Endothelial cell of umbilical vein (primary cell): Measurements from ENCODE around the gene CFAP77. TPM values are rescaled to one million over a fixed set of nuclear protein-coding genes. Genes with fewer than 3 reads are reported as not detected.

Experiments used
- BruUV-seq: library from RNA; stranded (reverse); fragments of 400-500 nt; replicated peaks from 2 replicates; lab custom pipeline; 2021; lab: Mats Ljungman, UMichigan
- CTCF ChIA-PET: fragments of 300-600, 350-600 bp; sonication (Branson Sonifier 250); formaldehyde crosslinking; loops from one replicate; lab custom pipeline; 2021; ENCODE audit warnings: antibody characterized with exemption, inconsistent platforms; lab: Charles Lee
- POLR2A ChIA-PET: fragments of 300-600, 350-600 bp; sonication (Branson Sonifier 250); formaldehyde crosslinking; loops from one replicate; lab custom pipeline; 2021; ENCODE audit warnings: antibody characterized with exemption, inconsistent platforms; lab: Charles Lee
- DNase-seq: peaks from one replicate; pipeline ENCODE4 v3.0.0-alpha.2; 2011; ENCODE audit warnings: low read depth, low spot score
- FAIRE-seq: peaks from 2 replicates; lab custom pipeline; 2011; peaks lifted over from hg19 to GRCh38; lab: Jason Lieb, UNC
- H2AFZ ChIP-seq: 2 replicates; pipeline ENCODE4 v1.6.0; 2012; ENCODE audit warnings: low read depth, low read length, control low read depth, inconsistent platforms
- H3K27ac ChIP-seq: 2 replicates; pipeline ENCODE4 v1.5.1; 2011; ENCODE audit warnings: low read depth, mild to moderate bottlenecking, control low read depth, low read length, moderate library complexity; ENCODE audit not compliant: insufficient read depth
- H3K27me3 ChIP-seq, 2 experiments: 2 replicates each; pipeline versions ENCODE4 v1.6.0 to v1.6.1; 2011; ENCODE audit warnings: low read length in 2 of 2, mixed read lengths in 1 of 2; ENCODE audit not compliant: control insufficient read depth in 2 of 2, insufficient read depth in 2 of 2
- H3K36me3 ChIP-seq, 2 experiments: 2 replicates in 1 of 2; 3 replicates in 1 of 2; pipeline ENCODE4 v1.5.1; 2011; ENCODE audit warnings: low read length in 2 of 2, mild to moderate bottlenecking in 1 of 2, moderate library complexity in 1 of 2; ENCODE audit not compliant: control insufficient read depth in 2 of 2, insufficient read depth in 2 of 2; ENCODE audit errors: extremely low read depth in 1 of 2
- H3K4me1 ChIP-seq: 3 replicates; pipeline ENCODE4 v1.5.1; 2011; ENCODE audit warnings: mild to moderate bottlenecking, low read length; ENCODE audit not compliant: control insufficient read depth, insufficient read depth; ENCODE audit errors: extremely low read depth
- H3K4me2 ChIP-seq: 2 replicates; pipeline ENCODE4 v1.6.1; 2011; ENCODE audit warnings: low read length, control low read depth, mixed read lengths; ENCODE audit not compliant: insufficient read depth
- H3K4me3 ChIP-seq, 3 experiments: fragments of 200-600 bp in 1 of 3; sonication (generic), shearing (Covaris generic) in 1 of 3; replicated peaks in 1 of 3; 2 replicates each; pipeline ENCODE4 v1.5.1; 2011 to 2016; ENCODE audit warnings: control low read depth in 3 of 3, low read length in 3 of 3, mild to moderate bottlenecking in 2 of 3, inconsistent platforms in 1 of 3, low read depth in 1 of 3, moderate library complexity in 1 of 3; ENCODE audit not compliant: insufficient read depth in 1 of 3
- H3K79me2 ChIP-seq: 2 replicates; pipeline ENCODE4 v1.6.0; 2012; ENCODE audit warnings: low read length, inconsistent platforms; ENCODE audit not compliant: control insufficient read depth, insufficient read depth
- H3K9ac ChIP-seq: replicated peaks from 2 replicates; pipeline ENCODE3; 2011; ENCODE audit warnings: low read length, control low read depth; ENCODE audit not compliant: insufficient read depth; ENCODE audit errors: extremely low read depth
- H3K9me1 ChIP-seq: replicated peaks from 3 replicates; pipeline ENCODE4 v1.6.0; 2011; ENCODE audit warnings: mild to moderate bottlenecking, low read length; ENCODE audit not compliant: control insufficient read depth, insufficient read depth; ENCODE audit errors: extremely low read depth
- H3K9me3 ChIP-seq: replicated peaks from 2 replicates; pipeline ENCODE4 v1.5.1; 2012; ENCODE audit warnings: low read length, inconsistent platforms; ENCODE audit not compliant: control insufficient read depth, insufficient read depth
- H4K20me1 ChIP-seq: replicated peaks from 2 replicates; pipeline ENCODE3; 2011; ENCODE audit warnings: mild to moderate bottlenecking, low read length; ENCODE audit not compliant: control insufficient read depth, insufficient read depth; ENCODE audit errors: extremely low read depth
- EZH2 ChIP-seq: IDR thresholded peaks from 2 replicates; pipeline ENCODE4 v1.6.1; 2012; ENCODE audit warnings: borderline replicate concordance, low read depth, mild to moderate bottlenecking, moderate library complexity, low read length, inconsistent platforms; ENCODE audit not compliant: severe bottlenecking
- FOS ChIP-seq: IDR thresholded peaks from 2 replicates; pipeline ENCODE4 v1.6.1; 2011; ENCODE audit warnings: mild to moderate bottlenecking, low read length, moderate library complexity, borderline replicate concordance; ENCODE audit not compliant: insufficient read depth
- GATA2 ChIP-seq: IDR thresholded peaks from 2 replicates; pipeline ENCODE4 v1.7.0; 2011; ENCODE audit warnings: low read depth, mild to moderate bottlenecking, moderate library complexity, mixed read lengths, low read length; ENCODE audit not compliant: insufficient read length, insufficient read depth
- JUN ChIP-seq: IDR thresholded peaks from 2 replicates; pipeline ENCODE4 v1.6.1; 2011; ENCODE audit warnings: borderline replicate concordance, low read depth; ENCODE audit not compliant: insufficient read length, insufficient read depth
- MYC ChIP-seq: IDR thresholded peaks from one replicate; pipeline ENCODE4 v1.6.1; 2011; ENCODE audit warnings: mild to moderate bottlenecking, low read depth, low read length
- POLR2A ChIP-seq: IDR thresholded peaks from 2 replicates; pipeline ENCODE4 v1.6.1; 2012; ENCODE audit warnings: low read depth, mild to moderate bottlenecking, control low read depth, low read length
- POLR2AphosphoS5 ChIP-seq: IDR thresholded peaks from 2 replicates; pipeline ENCODE4 v1.6.1; 2012; ENCODE audit warnings: low read depth, mild to moderate bottlenecking, control low read depth, low read length, moderate library complexity; ENCODE audit not compliant: insufficient read depth
- dilution Hi-C: fragments of 300-500 bp; cut with MboI; formaldehyde crosslinking; loops from one replicate; pipeline ENCODE4 v1.15.0; 2019; ENCODE audit warnings: low sequenced_read_pairs; ENCODE audit not compliant: extremely low pct_ligation_motif_present
- intact Hi-C: fragments of 100-400 bp; cut with micrococcal nuclease; formaldehyde crosslinking; loops from one replicate; pipeline ENCODE4 v1.10.0; 2022
- polyA plus RNA-seq, 4 experiments: library from polyadenylated mRNA; depleted of rRNA in 3 of 4; stranded (reverse) in 3 of 4; unstranded in 1 of 4; fragments of >200 nt; gene quantifications; 2 replicates each; pipeline versions ENCODE4 v1.2.1 to v1.2.3, GENCODE V29; 2011 to 2012; ENCODE audit warnings: missing spikeins in 1 of 4
- total RNA-seq: library from RNA; stranded (reverse); gene quantifications from 2 replicates; pipeline ENCODE4 v1.2.3, GENCODE V29; 2021
- TF ChIP-seq, protein P1 (sequence below): IDR thresholded peaks from 2 replicates; pipeline ENCODE4 v1.6.1; 2011; ENCODE audit not compliant: insufficient read depth, insufficient read length
- TF ChIP-seq, protein P2 (sequence below), 2 donors: IDR thresholded peaks; 1 replicate in 1 of 2; 2 replicates in 1 of 2; pipeline ENCODE4 v1.5.1; 2011; ENCODE audit warnings: low read length in 2 of 2, mild to moderate bottlenecking in 2 of 2, moderate library complexity in 2 of 2, control low read depth in 1 of 2, inconsistent platforms in 1 of 2, low read depth in 1 of 2; ENCODE audit not compliant: insufficient read depth in 1 of 2; ENCODE audit errors: extremely low read depth in 1 of 2

The CFAP77 gene
- total and polyA plus RNA-seq, 2 donors (not counting 3 experiments of a cell fraction or from before 2014, with no cell fraction given), result not detected

DNA sequence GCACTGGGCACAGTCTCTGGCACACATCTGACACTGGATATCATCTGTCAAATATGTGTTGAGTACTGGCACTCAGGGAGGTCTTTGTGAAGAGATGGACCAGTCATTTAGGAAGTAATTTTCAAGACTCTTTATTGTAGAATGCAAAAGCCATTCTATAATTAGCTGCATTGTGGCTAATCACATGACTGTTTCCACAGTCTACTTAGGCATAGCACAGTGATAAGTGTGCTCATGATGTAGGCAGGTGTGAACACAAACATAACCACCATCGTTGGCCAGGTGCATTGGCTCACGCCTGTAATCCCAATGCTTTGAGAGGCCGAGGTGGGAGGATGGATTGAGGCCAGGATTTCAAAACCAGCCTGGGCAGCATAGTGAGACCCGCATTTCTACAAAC, 62.2 kb downstream of the CFAP77 start:
- no peak overlapping the region for H3K9ac ChIP-seq
- intact Hi-C loops, result no loop called here
- dilution Hi-C loops, result no loop called here
- H3K79me2 ChIP-seq, result no peaks in the 10 kb centered on the region
- H2AFZ ChIP-seq, result no peak overlapping the region
- no peak overlapping the region for H3K27ac ChIP-seq
- H3K9me3 ChIP-seq, result no peaks in the 10 kb centered on the region
- FAIRE-seq (no peak), DNase-seq (no peak)
- no peaks in the 10 kb centered on the region for H3K9me1 ChIP-seq
- no peaks in the 10 kb centered on the region for H3K27me3 ChIP-seq
- no peaks in the 10 kb centered on the region for H3K4me1 ChIP-seq
- TF ChIP-seq GATA2 (no peak), FOS (no peak), MYC (no peak), EZH2 (no peak), POLR2A (no peak), POLR2AphosphoS5 (no peak), JUN (no peak)
- TF ChIP-seq, protein P1, sequence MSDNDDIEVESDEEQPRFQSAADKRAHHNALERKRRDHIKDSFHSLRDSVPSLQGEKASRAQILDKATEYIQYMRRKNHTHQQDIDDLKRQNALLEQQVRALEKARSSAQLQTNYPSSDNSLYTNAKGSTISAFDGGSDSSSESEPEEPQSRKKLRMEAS, result no peak
- TF ChIP-seq, protein P2, sequence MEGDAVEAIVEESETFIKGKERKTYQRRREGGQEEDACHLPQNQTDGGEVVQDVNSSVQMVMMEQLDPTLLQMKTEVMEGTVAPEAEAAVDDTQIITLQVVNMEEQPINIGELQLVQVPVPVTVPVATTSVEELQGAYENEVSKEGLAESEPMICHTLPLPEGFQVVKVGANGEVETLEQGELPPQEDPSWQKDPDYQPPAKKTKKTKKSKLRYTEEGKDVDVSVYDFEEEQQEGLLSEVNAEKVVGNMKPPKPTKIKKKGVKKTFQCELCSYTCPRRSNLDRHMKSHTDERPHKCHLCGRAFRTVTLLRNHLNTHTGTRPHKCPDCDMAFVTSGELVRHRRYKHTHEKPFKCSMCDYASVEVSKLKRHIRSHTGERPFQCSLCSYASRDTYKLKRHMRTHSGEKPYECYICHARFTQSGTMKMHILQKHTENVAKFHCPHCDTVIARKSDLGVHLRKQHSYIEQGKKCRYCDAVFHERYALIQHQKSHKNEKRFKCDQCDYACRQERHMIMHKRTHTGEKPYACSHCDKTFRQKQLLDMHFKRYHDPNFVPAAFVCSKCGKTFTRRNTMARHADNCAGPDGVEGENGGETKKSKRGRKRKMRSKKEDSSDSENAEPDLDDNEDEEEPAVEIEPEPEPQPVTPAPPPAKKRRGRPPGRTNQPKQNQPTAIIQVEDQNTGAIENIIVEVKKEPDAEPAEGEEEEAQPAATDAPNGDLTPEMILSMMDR (IDR thresholded peaks at IDR 0.05; ENCODE audit: extremely low read depth in 1 of 2, insufficient read depth in 1 of 2, low read depth in 1 of 2, low read length in 2 of 2), result no peak
- no peak overlapping the region for H3K4me2 ChIP-seq
- H3K4me3 ChIP-seq, result no peak overlapping the region
- no peaks in the 10 kb centered on the region for H3K36me3 ChIP-seq
- no peaks in the 10 kb centered on the region for H4K20me1 ChIP-seq
- POLR2A ChIA-PET, result no interaction called here
- CTCF ChIA-PET, result no interaction called here
- no TSS peak for BruUV-seq
